ENCODE data around the gene GAB1. TPM values are rescaled to one million over a fixed set of nuclear protein-coding genes. Genes with fewer than 3 reads are reported as not detected.

The GAB1 gene
- polyA plus RNA-seq, 3 donors: 2.3 to 12.7 (median 3.9) TPM

DNA sequence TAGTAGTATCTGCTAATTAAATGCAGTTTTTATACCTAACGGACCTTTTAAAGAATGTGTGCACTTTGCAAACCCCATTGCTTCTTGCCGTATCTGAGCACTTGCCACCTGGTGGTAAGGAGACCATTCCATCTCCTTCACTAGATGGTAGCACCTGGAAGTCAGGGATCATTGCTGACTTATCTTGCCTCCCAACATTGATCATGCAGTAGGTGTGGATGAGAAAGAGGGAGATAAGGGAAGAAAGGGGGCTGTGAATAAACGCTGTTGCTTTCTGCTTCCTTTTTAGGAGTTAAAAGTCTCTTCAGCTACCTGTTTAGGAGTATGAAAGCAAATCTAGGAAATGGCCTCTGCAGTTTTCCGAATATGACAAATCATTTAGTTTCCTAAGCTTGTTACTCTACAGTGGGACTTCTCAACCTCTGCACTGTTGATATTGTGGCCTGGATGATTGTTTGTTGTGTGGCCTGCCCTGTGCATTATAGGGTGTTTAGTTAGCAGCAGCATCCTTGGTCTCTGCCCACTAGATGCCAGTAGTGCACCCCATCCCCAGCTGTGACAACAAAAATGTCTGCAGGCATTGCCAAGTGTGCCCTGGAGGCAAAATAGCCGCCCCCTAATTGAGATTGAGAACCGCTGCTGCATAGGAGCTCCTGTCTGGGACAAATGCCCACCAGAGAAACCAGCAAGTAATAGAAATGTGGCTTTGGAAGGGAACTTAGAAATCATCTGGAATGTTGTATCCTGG lies 38.8 kb downstream of the GAB1 start:
- no peak overlapping the region for H3K27ac ChIP-seq (ENCODE audit: low read depth, low read length)
- WGBS, 3 donors: 51 to 67% (median 58%) methylated on average over 6 of the region's 6 CpGs

DNA sequence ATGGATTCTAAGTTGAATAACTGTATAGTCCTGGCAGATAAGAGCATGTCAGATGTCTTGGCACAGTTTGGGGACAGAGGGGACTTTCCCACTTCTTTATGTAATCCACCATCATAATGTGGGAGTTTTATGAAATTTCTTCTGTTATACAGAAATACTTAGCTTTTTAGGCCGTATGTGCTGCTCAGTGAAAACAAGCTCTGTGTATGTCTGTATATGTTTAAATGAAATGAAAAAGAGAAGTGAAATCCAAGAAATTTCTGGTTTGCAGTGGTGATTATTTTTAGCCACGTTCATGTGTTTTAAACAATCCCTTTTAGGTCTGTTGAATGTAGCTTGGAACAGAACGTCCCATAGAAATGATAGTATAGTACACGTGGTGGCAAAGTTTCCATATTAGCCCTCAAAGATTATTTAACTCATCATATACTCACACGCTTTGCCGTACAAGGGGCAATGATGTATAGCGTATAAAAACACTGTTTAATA lies 41.0 kb downstream of the GAB1 start:
- 51 to 72% (median 59%) methylated on average over 7 of the region's 7 CpGs for WGBS, 3 donors
- H3K27ac ChIP-seq (ENCODE audit: low read depth, low read length): no peak overlapping the region

DNA sequence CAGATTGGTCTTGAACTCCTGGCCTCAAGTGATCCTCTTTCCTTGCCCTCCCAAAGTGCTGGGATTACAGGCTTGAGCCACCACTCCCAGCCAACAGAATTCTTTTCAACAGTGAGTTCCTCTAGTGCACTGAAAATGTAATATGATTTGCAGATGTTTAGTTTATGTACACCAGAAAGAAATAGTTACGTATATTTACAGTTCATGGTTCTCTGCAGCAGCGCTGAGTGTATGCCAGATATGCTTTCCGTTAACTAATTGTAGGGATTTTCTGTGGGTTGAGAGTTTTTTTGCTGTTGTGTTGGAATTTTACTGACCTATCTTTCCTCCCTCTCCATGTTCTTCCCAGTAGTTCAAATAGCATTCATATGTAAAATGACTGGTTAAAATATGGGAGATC lies 44.0 kb downstream of the GAB1 start:
- 84 to 93% (median 92%) methylated on average over 3 of the region's 3 CpGs for WGBS, 3 donors
- no peak overlapping the region for H3K27ac ChIP-seq (ENCODE audit: low read depth, low read length)

DNA sequence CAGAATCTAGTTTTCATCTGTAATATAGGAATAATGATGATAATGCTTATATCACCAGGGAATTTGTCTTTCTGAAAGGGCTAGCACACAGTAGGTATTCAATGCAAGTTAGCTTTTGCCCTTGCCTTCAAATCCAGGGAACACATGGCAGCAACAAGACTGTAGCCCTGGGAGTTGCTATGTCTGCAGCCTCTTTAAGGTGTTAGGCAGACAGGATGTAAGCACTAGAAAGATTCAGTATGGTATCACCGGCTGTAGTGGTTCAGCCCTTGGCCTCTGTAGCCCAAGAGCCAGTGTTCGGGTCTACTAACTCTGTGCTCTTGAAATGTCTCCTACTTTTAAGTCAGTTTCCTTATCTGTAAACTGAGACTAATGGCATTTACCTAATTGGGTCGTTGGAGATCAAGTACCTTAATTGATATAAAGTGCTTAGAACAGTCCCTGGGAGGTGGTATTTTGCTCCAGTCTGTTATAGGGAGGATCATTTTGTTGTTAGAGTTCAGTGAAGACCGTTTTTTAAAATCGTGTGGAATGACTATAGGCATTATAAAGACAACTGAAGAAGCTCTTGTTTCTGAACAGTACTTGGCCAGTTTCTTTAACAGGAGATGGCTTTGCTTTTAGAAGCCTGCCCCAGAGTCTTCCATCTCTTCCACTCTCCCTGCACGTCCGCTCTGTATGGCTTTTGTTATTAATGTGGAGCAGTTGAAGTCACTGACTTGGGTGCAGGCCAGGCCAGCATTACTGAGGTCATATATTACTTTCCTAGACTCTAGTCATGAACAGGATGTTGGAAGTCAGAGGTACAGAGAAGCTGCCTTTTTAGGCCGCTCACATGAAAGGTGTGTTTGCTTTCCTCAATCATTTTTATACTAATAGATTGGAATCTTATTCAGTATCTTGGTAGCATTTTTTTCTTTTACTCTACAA lies 44.8 kb downstream of the GAB1 start:
- 38 to 51% (median 45%) methylated on average over 8 of the region's 8 CpGs for WGBS, 3 donors
- H3K27ac ChIP-seq (ENCODE audit: low read depth, low read length): no peak overlapping the region

DNA sequence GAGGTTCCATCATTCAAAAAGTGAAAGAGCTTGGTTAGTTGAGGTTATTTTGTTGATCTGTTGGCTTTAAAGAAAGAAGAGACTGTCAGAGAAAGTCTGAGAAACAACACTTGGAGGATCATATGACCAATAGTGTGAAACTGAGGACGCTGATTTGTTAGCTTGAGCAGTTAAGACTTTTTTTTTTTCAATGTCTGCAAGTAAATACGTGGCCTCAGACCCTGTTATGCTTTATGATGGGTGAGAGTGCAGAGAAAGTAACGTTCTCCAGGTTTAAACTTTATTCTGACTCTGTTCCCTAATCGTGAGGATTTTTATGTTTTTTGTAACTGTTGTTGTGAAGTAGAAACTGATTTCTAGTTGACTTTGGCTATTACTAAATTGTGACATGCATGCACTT lies 45.9 kb downstream of the GAB1 start:
- WGBS, 3 donors: 21 to 30% (median 29%) methylated on average over 4 of the region's 4 CpGs
- H3K27ac ChIP-seq (ENCODE audit: low read depth, low read length): no peak overlapping the region

GRCh38 chr4:143383005-143383574 lies 46.4 kb downstream of the GAB1 start:
- H3K27ac ChIP-seq (ENCODE audit: low read depth, low read length): no peak overlapping the region

DNA sequence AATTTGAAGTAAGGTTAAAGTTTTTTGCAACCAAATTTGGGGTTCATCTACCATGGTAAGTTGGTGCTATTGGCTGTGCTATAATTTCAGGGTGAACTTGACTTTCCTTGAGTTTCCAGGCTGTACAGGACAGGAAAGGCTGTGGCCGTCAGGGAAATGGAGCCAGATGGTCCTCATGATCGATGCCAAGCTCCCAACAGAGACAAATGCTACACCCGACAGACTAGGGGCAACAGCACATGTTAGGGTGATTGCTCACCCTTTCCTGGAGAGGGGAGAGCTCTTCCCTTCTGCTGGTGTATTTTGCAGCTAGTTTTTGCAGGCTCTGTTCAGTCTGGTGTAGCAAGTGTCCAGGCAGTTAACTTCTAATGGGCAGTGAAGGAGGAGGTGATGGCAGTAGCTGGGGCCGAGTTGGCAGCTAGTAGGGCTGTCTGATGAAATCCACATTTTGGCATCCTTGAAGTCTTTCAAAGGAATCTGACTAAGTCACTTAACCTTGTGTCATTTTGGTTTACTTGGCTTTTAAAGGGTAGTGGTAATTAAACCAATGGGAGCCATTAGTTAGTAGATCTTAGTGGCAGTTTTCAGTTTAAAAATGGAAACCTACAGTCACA lies 47.8 kb downstream of the GAB1 start:
- WGBS, 3 donors: 49 to 79% (median 65%) methylated on average over 4 of the region's 4 CpGs
- no peak overlapping the region for H3K27ac ChIP-seq (ENCODE audit: low read depth, low read length)

DNA sequence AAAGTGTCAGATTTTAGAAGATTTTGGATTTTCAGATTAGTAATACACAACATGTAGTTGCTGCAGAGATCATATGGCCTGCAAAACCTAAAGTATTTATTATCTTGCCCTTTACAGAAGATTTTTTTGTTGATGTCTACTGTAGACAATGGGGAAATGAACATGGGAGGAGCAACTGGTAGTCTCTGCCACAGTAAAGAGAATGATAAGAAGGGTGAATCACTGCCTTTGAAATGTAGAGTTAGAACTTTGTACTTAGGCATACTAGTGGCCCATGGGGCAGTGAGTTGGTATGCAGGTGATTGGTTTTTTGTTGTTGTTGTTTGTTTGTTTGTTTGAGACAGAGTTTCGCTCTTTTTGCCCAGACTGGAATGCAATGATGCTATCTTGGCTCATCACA lies 50.1 kb downstream of the GAB1 start:
- no peak overlapping the region for H3K27ac ChIP-seq (ENCODE audit: low read depth, low read length)
- 95 to 100% (median 100%) methylated on average over 1 of the region's 1 CpG for WGBS, 3 donors

DNA sequence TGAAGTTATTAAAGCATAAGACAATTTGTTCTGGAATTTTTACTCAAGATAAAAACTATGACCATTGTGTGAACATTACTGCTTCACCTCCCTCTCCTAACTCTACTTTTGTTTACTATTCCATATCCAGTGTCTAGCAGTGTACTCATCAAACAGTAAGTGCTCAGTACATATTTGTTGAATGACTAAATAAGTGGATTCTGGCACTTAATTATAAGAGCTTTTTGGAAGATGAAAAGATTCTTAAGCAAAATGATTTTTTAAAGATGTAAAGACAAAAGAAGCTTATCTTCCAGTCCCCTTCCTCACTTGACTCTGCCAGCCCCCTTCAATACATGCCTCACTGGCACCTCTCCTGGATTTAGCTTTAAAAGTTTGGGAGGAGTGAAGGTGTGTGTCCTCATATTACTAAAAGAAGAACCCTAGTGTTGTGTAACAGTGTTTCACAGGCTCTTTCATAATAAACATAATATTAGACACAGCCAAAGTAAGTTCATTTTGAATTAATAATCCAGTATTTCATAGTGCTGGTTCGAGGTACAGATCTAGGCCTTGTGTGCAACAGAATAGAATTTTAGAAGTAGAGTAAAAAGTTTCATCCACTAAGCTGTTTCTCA lies 53.0 kb downstream of the GAB1 start:
- H3K27ac ChIP-seq (ENCODE audit: low read depth, low read length): no peak overlapping the region
- WGBS, 3 donors: 33 to 73% (median 39%) methylated on average over 1 of the region's 1 CpG

DNA sequence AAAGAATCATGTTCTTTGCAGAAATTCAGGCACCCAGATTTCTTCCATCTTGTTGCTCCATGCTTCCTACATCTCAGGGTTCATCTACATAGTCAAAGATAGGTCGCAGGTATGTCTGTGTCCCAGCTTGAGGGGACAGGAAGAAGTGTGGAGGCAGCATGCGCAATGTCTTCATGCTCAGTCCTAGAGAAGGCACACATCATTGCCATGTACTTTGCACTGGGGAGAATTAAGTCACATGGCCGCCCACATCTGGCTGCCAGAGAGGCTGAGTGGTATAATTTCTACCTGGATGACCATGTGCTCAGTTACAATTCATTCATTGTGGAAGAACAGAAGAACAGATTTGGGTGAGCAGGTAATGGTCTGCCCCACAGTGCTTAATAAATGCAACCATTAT lies 54.1 kb downstream of the GAB1 start:
- WGBS, 3 donors: 90 to 96% (median 91%) methylated on average over 3 of the region's 3 CpGs
- H3K27ac ChIP-seq (ENCODE audit: low read depth, low read length): no peak overlapping the region

- no peak overlapping the region for H3K27ac ChIP-seq (ENCODE audit: low read depth, low read length)
- 93 to 96% (median 95%) methylated on average over 3 of the region's 3 CpGs for WGBS, 3 donors
Measured at GRCh38 chr4:143391261-143391660, 54.6 kb downstream of the GAB1 start.

GRCh38 chr4:143391895-143392294 lies 55.2 kb downstream of the GAB1 start:
- no peak overlapping the region for H3K27ac ChIP-seq (ENCODE audit: low read depth, low read length)
- WGBS, 3 donors: 42 to 65% (median 44%) methylated on average over 3 of the region's 3 CpGs

DNA sequence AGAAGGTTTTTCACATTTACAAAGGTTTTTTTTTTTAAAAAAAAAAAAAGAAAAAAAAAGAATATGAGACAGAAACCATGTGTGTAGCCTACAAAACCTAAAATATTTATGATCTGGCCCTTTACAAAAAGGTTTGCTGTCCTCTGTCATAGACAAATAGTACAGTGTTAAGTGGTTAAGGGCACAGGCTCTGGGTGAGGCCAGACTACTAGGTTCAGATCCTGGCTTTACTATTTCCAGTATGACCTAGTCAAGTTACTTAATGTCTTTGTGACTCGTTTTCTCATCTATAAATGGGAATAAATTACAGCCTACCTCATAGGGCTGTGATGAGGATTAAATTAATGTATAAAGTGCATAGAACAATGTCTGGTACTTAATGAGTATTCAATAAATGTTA lies 56.5 kb downstream of the GAB1 start:
- WGBS, 3 donors: 88 to 90% (median 88%) methylated on average over 1 of the region's 1 CpG
- no peak overlapping the region for H3K27ac ChIP-seq (ENCODE audit: low read depth, low read length)

- no peak overlapping the region for H3K27ac ChIP-seq (ENCODE audit: low read depth, low read length)
- WGBS, 3 donors: 60 to 88% (median 76%) methylated on average over 3 of the region's 3 CpGs
Measured at GRCh38 chr4:143394739-143395453, 58.2 kb downstream of the GAB1 start.

DNA sequence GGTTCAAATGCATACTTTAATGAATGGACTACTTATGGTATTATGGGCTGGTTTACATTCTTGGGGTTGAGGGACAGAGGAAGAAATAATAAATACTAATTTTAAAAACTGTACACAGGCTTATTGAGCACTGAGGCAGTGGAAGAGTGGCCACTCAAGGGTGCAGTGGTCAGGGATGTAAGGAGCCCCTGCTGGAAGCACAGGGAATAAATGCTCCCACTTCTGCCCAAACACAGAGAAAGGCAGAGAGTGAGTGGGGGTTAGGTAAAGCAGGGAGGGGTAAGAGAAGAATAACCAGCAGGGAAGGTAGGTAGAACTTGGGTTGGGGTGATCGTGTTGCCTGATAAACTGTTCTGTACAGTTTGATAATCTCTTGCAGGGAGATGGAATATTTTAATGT lies 60.0 kb downstream of the GAB1 start:
- WGBS, 3 donors: 89 to 100% (median 95%) methylated on average over 1 of the region's 1 CpG
- no peak overlapping the region for H3K27ac ChIP-seq (ENCODE audit: low read depth, low read length)

GRCh38 chr4:143397335-143397734 lies 60.7 kb downstream of the GAB1 start:
- 48 to 68% (median 53%) methylated on average over 1 of the region's 1 CpG for WGBS, 3 donors
- no peak overlapping the region for H3K27ac ChIP-seq (ENCODE audit: low read depth, low read length)

DNA sequence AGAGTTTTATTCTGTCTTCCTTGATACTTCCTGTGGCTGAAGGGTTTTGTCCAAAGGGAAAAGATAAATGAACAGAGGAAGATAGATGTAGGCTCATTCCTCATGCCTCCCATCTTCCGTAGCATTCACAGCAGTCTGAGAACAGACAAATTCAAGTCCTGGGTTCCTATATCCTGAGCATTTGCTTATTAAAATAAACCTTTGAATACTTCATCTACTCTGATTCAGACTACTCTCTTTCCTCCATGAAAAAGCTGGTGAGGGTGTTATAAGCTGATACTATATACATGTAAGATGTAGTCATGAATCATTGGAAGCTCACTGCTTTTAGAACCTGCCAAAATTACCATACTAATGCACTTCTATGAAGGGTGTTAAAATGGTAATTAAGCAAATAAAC lies 61.2 kb downstream of the GAB1 start:
- no peak overlapping the region for H3K27ac ChIP-seq (ENCODE audit: low read depth, low read length)
- 79 to 96% (median 85%) methylated on average over 1 of the region's 1 CpG for WGBS, 3 donors

All from adipose tissue (tissue), 3 donors.